Ovary (tissue), 9 donors: ENCODE measurements around the gene CACFD1. TPM values are rescaled to one million over a fixed set of nuclear protein-coding genes. Genes with fewer than 3 reads are reported as not detected.

Experiments
- DNase-seq, 5 donors: peaks; one replicate each; pipeline ENCODE4 v3.0.0-alpha.2; 2019 to 2020
- H3K27ac ChIP-seq, 2 donors: fragments of 200-600 bp; one replicate each; pipeline versions ENCODE4 v1.5.1 to v1.8.0; 2019 to 2022
- H3K27me3 ChIP-seq: fragments of 200-600 bp; one replicate; pipeline ENCODE4 v1.8.0; 2022
- H3K36me3 ChIP-seq: fragments of 200-600 bp; sonication (generic); one replicate; pipeline ENCODE4 v1.5.1; 2019
- H3K4me1 ChIP-seq: one replicate; pipeline ENCODE4 v1.8.1; 2013; ENCODE audit warnings: mild to moderate bottlenecking, moderate library complexity; ENCODE audit not compliant: insufficient read depth
- H3K4me3 ChIP-seq: fragments of 200-600 bp; sonication (generic); one replicate; pipeline ENCODE4 v1.5.1; 2017
- H3K9me3 ChIP-seq, 2 donors: fragments of 200-600 bp in 1 of 2; sonication (generic) in 1 of 2; one replicate each; pipeline versions ENCODE4 v1.5.1 to v1.8.1; 2013 to 2019; ENCODE audit warnings: mild to moderate bottlenecking in 1 of 2, moderate library complexity in 1 of 2
- EP300 ChIP-seq: sonication (generic); formaldehyde crosslinking; IDR thresholded peaks from one replicate; pipeline ENCODE4 v1.6.1; 2017; ENCODE audit warnings: antibody characterized with exemption
- POLR2A ChIP-seq: fragments of 450-650 bp; IDR thresholded peaks from one replicate; pipeline ENCODE4 v1.6.1; 2017; ENCODE audit warnings: antibody characterized with exemption, mild to moderate bottlenecking, moderate library complexity
- WGBS, 3 donors: extraction: QIAGEN DNeasy Blood & Tissue Kit in 1 of 3; methylation state at CpG; one replicate each; pipeline versions ENCODE4 v1.1.5 to v1.1.7; 2013 to 2017; 5-methylcytosine and 5-hydroxymethylcytosine counted together
- intact Hi-C, 4 donors: fragments of 100-400 bp; cut with DNase I; formaldehyde crosslinking; loops; one replicate each; pipeline versions ENCODE4 v1.11.0 to v1.15.1; 2022 to 2023
- polyA plus RNA-seq, 2 donors: library from polyadenylated mRNA; stranded (reverse); fragments of 200-250 nt in 1 of 2; fragments of 350-450 nt in 1 of 2; fragmentation: Illumina TruSeq in 1 of 2; extraction: RNeasy Lipid Tissue Mini Kit (QIAGEN cat#74804) in 1 of 2; gene quantifications; one replicate each; pipeline ENCODE4 v1.2.3, GENCODE V29; 2013 to 2014
- total RNA-seq, 7 donors: library from RNA; depleted of rRNA in 2 of 7; stranded (reverse); fragments of >200 nt in 2 of 7; fragmentation: NEBNext Ultra II Directional in 3 of 7; extraction: Animal tissue kit (Norgen Biotek cat#: 25700) in 3 of 7; gene quantifications; one replicate each; pipeline versions ENCODE4 v1.1.0 to v1.2.4, GENCODE V29; 2016 to 2023
- TF ChIP-seq, protein P1 (sequence below), 3 donors: fragments of 450-650 bp in 2 of 3; fragments of 200-600 bp in 1 of 3; IDR thresholded peaks; one replicate each; pipeline versions ENCODE4 v1.5.1 to v1.8.0; 2016 to 2022; ENCODE audit warnings: antibody characterized with exemption in 3 of 3, mild to moderate bottlenecking in 1 of 3
- donor health status: DM: no; HTN: no; CAD: no; lungs with moderate emphysema.
- donor health status: DM: no; HTN: no; CAD: no.
- donor health status: Bipolar disorder and iron deficiency.
- donor health status: DM: yes; HTN: yes; CAD: no.
- donor health status: DM: no; HTN: no; CAD: no.
- donor health status: DM: yes; HTN: yes; CAD: no.

The CACFD1 gene
- total and polyA plus RNA-seq, 9 donors: 1.6 to 23.4 (median 16.0) TPM

DNA sequence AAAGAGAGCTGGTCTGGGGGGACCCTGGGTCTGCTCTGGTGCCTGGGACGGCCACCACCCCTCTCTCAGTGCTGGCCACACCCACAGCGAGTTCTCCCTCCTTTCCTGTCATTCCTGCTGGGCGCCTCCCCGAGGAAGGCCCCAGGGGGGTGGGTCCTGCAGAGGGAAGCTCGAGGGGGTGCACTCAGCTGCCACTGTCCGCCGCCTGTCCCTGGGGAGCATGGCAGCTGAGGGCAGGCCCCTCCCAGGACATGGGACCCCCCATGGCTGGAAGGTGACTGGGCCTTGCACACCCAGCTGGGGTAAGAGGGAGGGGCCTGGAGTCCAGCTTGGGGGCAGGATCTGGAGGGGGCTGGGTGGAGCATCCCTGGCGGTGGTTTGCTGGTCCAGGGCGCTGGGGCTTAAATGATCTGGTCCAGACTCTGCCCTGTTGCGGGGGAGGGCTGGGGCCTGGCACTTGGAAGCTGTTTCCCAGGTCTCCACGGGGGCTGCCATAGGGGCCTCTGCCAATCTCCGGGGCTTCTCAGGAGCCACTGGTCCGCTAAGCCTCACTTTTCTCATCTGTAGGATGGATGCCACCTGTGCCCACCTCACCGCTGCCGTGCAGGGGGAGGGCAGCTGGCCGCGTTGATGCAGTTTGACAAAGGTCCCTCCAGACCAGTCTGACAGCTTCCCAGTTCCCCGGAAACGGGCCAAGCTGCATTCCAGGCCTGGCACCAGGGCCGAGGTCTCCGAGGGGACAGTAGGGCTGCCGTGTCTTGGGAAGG is 25.1 kb downstream of the CACFD1 start:
- Histone ChIP-seq H3K27ac (no peak overlapping the region), H3K36me3 (no peaks in the 10 kb centered on the region), H3K9me3 (no peaks in the 10 kb centered on the region), H3K4me1 (no peaks in the 10 kb centered on the region), H3K27me3 (no peaks in the 10 kb centered on the region), H3K4me3 (no peak overlapping the region)
- TF ChIP-seq, protein P1, sequence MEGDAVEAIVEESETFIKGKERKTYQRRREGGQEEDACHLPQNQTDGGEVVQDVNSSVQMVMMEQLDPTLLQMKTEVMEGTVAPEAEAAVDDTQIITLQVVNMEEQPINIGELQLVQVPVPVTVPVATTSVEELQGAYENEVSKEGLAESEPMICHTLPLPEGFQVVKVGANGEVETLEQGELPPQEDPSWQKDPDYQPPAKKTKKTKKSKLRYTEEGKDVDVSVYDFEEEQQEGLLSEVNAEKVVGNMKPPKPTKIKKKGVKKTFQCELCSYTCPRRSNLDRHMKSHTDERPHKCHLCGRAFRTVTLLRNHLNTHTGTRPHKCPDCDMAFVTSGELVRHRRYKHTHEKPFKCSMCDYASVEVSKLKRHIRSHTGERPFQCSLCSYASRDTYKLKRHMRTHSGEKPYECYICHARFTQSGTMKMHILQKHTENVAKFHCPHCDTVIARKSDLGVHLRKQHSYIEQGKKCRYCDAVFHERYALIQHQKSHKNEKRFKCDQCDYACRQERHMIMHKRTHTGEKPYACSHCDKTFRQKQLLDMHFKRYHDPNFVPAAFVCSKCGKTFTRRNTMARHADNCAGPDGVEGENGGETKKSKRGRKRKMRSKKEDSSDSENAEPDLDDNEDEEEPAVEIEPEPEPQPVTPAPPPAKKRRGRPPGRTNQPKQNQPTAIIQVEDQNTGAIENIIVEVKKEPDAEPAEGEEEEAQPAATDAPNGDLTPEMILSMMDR (IDR thresholded peaks at IDR 0.05): no peak
- TF ChIP-seq POLR2A (no peak), EP300 (no peak)
- 55 to 67% (median 57%) methylated on average over 18 to 22 of the region's 22 CpGs for WGBS, 3 donors
- intact Hi-C loops: loop anchor here (5.0 to 10.0 kb wide), 5 partner anchors 78 to 303 kb away; no protein-coding TSS in a partner anchor
- DNase-seq: no peak

DNA sequence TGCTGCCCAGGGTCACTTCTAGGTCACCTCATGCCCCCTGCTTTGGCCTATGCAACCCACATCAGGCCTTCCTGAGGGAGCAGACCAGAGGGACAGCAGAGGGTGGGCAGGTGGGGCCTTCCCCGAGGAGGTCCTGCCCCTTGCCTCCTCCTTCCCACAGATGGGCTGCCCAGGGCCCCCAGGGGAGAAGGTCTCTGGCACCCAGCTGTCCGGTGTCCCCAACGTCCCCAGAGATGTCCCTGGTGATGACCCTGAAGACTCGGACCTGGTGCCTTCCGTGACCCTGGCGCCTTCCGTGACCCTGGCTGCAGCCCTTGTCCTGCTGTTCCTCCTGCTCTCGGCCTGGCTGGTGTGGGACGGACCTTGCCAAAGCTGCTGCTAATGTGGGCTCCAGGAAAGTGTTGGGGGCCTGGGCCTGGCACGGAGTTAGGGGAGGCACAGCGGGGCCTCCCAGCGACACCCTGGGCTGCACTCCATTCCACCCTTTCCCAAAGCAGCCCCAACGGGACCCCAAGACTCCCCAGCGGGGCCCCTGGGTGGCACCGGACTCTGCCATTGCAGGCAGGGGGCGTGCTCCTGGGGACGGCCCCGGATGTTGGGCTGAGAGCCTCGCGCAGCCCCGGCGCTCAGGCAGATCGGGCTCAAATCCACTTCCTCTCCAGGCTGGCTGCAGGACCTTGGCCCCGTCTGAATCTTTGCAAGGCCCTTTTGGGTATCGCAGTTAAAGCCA is 25.9 kb downstream of the CACFD1 start:
- H3K9me3 ChIP-seq: no peaks in the 10 kb centered on the region
- WGBS, 3 donors: 50 to 71% (median 57%) methylated on average over 21 to 25 of the region's 25 CpGs
- H3K27ac ChIP-seq: no peak overlapping the region
- H3K27me3 ChIP-seq: no peaks in the 10 kb centered on the region
- no peak overlapping the region for H3K4me3 ChIP-seq
- DNase-seq: peak in 1 of 5 donors; percentile 32
- H3K36me3 ChIP-seq: no peaks in the 10 kb centered on the region
- intact Hi-C loops: loop anchor here (5.0 to 10.0 kb wide), 5 partner anchors 78 to 303 kb away; no protein-coding TSS in a partner anchor
- TF ChIP-seq, protein P1 (IDR thresholded peaks at IDR 0.05): no peak
- TF ChIP-seq POLR2A: no peak
- TF ChIP-seq EP300: no peak
- H3K4me1 ChIP-seq: no peaks in the 10 kb centered on the region

GRCh38 chr9:133487331-133487725 is 27.6 kb downstream of the CACFD1 start:
- no peaks in the 10 kb centered on the region for H3K36me3 ChIP-seq
- peaks cover 7% of the 10 kb centered on the region for H3K4me1 ChIP-seq
- DNase-seq: no peak
- WGBS, 3 donors: 82 to 83% (median 82%) methylated on average over 8 of the region's 8 CpGs
- no peak overlapping the region for H3K27ac ChIP-seq
- intact Hi-C loops: loop anchor here (5.0 to 10.0 kb wide), 5 partner anchors 80 to 305 kb away; no protein-coding TSS in a partner anchor
- no peak for TF ChIP-seq POLR2A
- no peaks in the 10 kb centered on the region for H3K27me3 ChIP-seq
- H3K4me3 ChIP-seq: no peak overlapping the region
- H3K9me3 ChIP-seq: no peaks in the 10 kb centered on the region

GRCh38 chr9:133488686-133489252 is 29.0 kb downstream of the CACFD1 start:
- Histone ChIP-seq H3K36me3 (no peaks in the 10 kb centered on the region), H3K4me1 (peaks cover 13% of the 10 kb centered on the region), H3K27ac (no peak overlapping the region), H3K4me3 (no peak overlapping the region), H3K9me3 (no peaks in the 10 kb centered on the region), H3K27me3 (no peaks in the 10 kb centered on the region)
- WGBS, 3 donors: 86 to 95% (median 94%) methylated on average over 18 of the region's 18 CpGs
- DNase-seq: no peak
- intact Hi-C loops: loop anchor here (5.0 to 10.0 kb wide), 5 partner anchors 81 to 306 kb away; no protein-coding TSS in a partner anchor
- TF ChIP-seq POLR2A: no peak
- TF ChIP-seq, protein P1 (IDR thresholded peaks at IDR 0.05): no peak
